VCaP (cell line): Measurements from ENCODE around the gene ZDHHC9.

Source experiments
- H3K27ac ChIP-seq: fragments of 450-650 bp; 2 replicates; pipeline ENCODE4 v1.5.1; 2017
- TF ChIP-seq, protein P1 (sequence below): fragments of 450-650 bp; conservative IDR thresholded peaks from 2 replicates; pipeline ENCODE4 v1.5.1; 2017; ENCODE audit warnings: mild to moderate bottlenecking, moderate library complexity

ZDHHC9 gene

DNA sequence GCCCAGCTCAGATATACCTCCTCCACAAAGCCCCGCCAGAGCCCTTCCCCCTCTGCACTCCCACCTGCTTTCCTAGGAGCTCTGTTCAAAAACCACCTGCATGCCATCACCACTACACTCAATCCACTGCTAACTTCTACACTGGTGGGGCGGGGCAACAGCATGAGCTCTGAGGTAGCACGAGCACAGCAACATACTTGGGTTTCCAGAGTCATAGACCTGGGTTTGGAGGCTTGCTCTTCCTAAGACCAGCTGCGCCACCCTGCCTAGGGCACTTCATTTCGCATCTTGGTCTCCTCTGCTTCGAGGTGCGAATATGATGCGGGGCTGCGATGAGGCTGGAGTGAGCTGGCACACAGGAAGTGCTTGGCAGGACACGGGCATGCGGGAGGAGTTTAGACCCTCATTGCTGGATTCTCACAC lies 60.4 kb downstream of the ZDHHC9 start:
- TF ChIP-seq, protein P1, sequence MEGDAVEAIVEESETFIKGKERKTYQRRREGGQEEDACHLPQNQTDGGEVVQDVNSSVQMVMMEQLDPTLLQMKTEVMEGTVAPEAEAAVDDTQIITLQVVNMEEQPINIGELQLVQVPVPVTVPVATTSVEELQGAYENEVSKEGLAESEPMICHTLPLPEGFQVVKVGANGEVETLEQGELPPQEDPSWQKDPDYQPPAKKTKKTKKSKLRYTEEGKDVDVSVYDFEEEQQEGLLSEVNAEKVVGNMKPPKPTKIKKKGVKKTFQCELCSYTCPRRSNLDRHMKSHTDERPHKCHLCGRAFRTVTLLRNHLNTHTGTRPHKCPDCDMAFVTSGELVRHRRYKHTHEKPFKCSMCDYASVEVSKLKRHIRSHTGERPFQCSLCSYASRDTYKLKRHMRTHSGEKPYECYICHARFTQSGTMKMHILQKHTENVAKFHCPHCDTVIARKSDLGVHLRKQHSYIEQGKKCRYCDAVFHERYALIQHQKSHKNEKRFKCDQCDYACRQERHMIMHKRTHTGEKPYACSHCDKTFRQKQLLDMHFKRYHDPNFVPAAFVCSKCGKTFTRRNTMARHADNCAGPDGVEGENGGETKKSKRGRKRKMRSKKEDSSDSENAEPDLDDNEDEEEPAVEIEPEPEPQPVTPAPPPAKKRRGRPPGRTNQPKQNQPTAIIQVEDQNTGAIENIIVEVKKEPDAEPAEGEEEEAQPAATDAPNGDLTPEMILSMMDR: no peak
- H3K27ac ChIP-seq: no peak overlapping the region

DNA sequence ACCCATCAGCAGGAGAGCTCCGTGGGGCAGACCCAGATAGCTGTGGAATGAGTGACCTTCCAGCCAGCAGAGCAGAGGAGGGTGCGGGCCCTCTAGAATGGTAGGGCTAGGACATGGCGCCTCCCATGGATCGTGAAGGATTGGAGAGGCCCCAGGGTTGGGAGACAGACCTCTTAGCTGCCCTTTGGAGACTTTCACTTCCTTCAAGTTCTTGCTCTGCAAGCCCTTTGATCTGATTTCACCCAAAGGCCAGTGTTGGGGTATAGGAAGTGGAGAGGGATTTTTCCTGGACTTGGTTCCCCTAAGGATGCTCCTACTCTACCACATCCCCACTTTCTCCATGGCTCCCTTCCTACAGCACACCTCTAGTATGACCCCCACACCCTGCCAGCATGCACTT lies 61.0 kb downstream of the ZDHHC9 start:
- no peak overlapping the region for H3K27ac ChIP-seq
- TF ChIP-seq, protein P1: no peak

DNA sequence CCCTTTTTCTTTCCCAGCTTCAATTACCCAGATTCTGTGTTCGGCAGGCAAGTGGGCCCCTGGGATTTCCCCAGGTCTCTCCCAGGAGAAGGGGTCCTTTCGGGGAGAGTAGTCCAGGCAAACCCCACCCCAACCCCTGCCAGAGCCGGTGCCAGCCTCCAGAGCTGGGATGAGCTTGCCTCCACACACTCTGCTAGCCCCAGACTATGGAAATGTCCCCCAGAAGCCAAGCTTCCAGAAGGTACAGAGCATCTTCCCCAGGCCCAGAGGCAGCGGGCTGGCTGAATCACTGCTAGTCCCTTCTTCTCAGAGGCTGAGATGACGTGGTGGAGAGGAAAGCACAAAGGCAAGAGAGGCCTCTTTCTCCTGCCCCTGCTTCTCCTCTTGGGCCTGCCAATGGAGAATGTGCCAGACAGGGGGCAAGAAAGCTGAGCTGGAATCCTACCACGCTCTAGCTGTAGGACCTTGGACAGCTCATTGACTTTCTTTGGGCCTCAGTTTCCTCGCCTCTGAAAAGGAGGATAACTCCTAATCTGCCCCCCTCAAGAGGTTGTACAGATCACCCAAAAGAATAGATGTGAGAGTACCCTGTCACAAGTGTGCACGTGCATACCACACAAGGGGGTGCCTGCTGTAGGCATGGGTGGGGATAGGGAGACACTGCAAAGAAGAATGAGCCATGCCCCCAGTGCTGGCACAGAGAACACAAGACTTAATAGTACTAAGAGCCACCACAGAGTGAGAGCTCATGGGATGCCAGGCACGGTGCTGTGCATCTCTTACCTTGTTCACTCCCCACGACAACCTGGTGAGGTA lies 61.8 kb downstream of the ZDHHC9 start:
- H3K27ac ChIP-seq: no peak overlapping the region

DNA sequence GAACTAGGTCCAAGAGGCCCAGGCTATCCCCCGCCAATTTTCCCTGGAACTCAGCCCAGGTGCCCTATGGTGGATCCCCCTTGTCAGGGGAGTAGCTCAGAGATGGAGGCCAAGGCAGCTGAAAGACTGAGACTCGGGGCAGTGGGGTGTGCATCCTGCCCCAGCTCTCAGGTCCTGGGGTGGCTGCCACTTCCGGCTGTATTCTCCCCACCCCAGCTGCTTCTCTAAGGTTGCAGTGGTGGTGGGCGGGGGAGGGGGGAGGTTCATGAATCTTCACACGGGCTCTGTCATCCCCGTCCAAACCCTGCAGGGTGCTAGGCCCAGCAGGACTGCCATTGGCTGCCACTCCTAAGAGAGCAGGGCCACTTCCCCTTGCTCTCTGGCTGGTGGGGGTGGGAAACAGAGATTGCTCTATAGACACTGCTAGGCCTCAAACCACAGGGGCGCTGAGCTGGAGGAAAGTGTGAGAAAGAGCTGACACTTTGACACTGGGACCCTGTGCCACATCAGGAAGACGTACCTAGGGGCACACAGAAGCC lies 62.5 kb downstream of the ZDHHC9 start:
- TF ChIP-seq, protein P1: no peak
- H3K27ac ChIP-seq: no peak overlapping the region

More for the DNA sequence above, 61.8 kb downstream of the ZDHHC9 start:
- TF ChIP-seq, protein P1: no peak

DNA sequence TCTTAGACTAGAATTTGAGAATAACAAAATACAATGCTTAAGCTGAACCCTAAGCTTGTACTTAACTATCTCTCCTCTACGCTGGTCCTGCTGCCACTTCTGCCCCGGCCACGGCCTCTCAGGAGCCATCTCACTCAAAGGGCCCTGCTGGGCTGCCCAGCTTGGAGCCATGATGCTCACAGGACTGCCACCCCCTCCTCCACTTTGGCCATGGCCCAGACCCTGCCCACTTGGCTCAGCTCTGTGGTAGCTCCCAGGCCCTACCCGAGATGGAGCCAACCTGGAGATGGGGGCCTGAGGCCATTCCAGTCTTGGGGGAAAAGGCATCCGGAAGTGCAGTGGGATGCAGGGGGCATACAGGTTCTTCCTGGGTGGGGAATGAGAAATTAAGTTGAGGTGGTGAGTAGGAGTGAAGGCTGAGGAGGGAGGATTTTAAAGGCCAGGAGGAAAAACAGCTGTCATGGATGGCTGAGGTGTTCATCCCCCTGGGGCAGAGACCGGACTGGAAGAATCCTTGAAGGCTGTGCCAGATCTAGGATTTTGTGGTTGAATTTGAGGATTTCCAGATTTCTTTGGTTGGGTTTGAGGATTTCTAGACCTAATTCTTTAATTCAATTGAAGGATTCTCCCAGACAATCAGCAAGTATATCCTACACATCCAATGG lies 63.1 kb downstream of the ZDHHC9 start:
- TF ChIP-seq, protein P1: no peak
- H3K27ac ChIP-seq: no peak overlapping the region

DNA sequence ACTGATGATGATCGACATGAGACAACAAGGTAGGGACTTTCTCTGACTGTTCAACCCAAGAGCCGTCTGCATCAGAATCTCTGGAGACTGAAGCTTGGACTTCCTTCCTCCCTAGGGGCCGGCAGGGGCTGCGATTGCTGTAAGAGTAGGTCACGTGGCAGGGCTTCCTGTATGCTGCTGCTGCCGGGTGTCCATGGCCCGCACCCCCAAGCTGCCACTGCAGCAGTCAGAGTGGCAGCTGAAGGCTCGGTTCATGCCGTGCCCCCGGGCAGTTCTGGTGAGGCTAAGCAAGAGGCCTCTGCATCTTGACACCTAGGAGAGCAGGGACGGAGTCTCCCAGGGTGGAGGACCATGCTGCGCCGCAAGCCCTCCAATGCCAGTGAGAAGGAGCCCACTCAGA lies 63.9 kb downstream of the ZDHHC9 start, which contains the start of gene SASH3:
TSS of gene SASH3 (plus strand) at position 203 of the 400 bp plus-strand sequence. CDS start at position 352, 149 bp downstream.
- H3K27ac ChIP-seq: no peak within 1 kb of the TSS
- TF ChIP-seq, protein P1: no peak

DNA sequence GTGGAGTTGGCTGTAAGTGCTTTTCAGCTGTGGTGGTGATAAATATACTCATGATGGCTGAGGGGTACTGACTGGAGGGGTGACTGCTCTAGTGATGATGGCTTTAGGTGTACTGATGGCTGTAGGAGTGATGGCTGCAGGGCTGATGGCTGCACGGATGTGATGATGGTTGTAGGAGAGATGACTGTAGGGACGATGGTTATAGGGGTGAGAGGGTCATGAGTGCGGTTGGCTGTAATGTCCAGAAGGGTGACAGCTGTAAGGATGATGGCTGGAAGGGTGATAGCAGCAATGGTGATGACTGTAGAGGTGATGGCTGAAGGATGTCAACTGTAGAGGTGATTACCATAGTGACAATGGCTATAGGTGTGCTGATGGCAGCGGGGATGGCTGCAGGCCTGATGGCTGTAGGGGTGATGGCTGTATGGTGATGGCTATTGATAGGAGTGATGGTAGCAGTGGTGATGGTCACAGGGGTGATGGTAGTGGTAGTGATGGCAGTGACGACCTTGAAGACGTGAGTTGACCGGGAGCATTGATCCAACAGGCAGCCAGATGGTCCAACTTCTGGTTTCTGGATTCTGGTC lies 64.5 kb downstream of the ZDHHC9 start:
- H3K27ac ChIP-seq: no peak overlapping the region
- TF ChIP-seq, protein P1: no peak
